Measurements from ENCODE around the gene ZNF436.

ZNF436 gene

DNA sequence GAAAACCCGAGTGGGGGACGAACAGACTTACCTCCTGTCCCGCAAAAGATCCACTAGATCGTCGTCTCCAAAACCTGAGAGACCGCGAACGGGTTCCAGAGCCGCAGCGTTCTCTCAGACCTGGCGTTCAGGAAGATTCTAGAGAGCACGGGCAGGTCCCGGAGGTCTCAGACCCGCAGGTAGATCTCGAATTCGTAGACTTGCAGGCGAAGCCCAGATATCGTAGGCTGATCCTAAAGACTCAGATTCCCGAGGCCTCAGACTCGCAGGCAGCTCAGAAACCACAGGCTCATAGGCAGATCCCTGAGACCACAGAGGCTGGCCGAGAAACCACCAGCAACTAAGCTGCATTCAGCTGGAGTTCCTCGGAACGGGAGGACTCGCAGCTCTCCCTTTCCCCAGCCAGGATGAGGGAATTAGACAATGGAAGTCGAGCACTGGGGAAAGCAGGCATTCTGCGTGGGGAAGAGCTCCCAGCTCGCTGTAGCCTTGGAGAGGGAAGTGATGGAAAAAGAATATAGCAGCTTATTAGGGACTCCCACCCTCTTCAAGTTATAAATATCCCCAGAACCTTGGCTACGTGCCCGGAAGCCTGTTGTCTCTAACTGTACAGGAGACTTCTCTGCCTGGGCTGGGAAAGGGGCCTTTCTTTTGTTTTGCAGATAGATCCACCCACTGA is at the start of gene ZNF436:
Gene ZNF436, minus strand, starts transcription at position 502 of the 679 bp plus-strand sequence. CDS start 1,831 bp downstream, outside the sequence.
- DNase-seq, result no peak

DNA sequence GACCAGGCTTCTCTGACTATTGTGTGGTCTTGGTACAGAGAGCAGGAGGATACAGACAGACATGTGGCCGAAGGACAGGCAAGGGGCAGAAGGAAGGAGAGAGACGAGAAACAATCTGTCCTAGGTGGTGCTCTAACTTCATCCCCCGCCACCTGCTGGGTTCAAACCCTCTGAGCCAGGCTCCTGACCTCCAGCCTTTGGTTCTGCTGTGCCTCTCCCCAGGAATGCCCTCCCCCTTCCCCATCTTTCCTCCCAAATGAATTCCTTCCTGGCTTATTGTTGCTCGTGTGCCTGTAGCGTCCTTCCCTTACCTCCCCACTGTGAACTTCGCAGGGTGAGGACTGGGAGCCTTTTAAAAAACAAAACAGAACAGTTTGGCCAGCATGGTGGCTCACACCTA is 49.5 kb upstream of the ZNF436 start:
- no peak for DNase-seq

DNA sequence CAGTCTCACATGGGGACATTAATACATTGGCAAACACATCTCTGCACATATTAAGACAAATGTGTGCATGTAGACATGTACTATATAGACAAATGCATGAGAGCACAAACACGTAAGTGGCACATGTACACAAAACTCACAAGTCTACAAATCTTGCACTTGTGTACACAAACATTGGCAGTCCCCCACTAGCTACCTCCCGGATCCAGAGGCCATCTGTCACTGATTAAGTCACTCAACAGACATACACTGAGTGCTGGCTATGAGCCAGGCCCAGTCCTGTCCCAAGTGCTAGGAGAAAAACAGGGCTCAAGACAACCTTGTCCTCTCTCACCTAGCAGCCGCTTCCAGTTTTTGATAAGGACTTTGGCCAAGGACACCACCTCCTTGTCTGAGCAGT is 47.9 kb upstream of the ZNF436 start:
- DNase-seq, result no peak

DNA sequence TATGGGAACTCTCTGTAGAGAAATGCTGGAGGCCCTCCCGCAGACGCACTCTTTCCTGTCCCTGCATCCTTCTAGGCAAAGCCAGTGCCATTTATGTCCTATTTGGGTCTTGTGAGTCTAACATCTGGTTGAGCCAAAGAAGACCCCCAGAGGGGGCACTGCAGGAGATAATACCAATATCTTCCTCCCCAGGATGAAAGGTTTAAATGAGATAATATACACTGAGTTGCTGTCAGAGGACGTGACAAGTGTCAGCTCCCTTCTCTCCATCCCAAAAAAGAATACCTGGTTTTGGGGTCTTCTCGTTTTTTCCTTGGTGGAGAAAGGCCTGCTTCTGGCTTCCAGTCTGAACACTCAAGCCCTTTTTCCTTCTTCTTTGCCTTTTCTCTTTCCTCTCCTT is 47.3 kb upstream of the ZNF436 start:
- DNase-seq, result no peak

DNA sequence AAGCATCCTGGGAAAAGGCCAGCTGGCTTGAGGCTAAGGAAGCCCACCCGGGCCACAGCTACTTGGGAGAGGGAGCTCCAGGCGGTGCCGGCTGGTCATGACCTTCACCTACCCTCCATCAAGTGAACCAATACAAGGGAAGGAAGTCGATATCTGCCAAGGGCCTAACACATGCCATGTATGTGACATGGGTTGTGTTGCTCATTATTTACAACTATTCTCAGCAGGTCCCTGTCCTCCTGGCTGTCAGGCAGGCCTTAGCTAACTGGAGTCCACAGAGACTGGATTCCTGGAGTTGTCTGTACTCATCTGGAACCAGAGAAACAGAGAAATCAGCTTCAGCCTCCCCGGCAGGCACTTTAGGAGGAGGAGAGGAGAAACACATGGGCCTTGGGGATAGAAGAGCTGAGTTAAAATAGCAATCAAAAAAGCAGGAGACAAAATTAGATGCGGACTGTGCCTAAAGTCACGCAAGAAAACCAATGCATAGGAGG is 39.2 kb upstream of the ZNF436 start:
- DNase-seq, result no peak

DNA sequence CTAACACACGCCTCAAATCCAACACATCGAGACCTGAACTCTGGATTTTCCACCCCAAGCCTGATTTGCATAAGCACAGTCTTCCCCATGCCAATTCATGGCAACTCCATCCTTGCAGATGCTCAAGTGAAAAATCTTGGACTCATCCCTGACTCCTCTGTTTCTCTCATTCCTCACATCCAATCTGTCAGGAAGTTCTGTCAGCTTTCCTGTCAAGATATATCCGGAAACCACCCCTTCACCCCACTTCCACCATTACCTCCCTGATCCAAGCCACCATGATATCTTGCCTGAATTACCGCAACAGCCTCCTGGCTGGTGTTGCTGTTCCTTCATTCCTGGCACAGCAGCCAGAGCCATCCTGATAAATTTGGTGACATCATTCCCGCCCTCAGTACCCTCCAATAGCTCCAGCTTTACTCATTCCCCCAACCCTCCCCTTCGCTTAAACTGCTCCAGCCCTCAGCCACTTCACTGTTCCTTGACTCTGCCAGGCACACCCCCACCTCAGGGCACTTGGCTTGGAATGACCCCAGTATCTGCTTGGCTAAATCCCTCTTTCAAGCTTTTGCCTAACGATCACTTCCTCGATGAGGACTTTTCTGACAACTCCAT is 37.5 kb upstream of the ZNF436 start:
- no peak for DNase-seq

DNA sequence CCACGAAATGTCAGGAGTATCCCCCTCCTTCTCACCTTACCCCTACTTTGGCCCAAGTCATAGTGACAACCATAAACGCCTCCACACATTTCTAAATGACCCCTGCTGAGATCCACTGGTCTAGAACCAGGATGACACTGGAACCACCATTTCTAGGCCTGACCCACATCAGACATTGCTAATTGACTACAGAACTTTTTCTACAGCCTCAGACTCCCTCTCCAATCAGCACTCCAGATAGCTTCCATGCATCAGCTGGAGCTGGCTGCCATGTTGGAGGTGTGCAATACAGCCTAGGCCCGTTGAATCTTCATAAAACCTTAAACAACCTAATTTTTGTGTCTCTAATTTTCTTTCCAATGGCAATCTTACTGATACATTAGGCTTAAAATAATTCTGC is 36.3 kb upstream of the ZNF436 start:
- no peak for DNase-seq

DNA sequence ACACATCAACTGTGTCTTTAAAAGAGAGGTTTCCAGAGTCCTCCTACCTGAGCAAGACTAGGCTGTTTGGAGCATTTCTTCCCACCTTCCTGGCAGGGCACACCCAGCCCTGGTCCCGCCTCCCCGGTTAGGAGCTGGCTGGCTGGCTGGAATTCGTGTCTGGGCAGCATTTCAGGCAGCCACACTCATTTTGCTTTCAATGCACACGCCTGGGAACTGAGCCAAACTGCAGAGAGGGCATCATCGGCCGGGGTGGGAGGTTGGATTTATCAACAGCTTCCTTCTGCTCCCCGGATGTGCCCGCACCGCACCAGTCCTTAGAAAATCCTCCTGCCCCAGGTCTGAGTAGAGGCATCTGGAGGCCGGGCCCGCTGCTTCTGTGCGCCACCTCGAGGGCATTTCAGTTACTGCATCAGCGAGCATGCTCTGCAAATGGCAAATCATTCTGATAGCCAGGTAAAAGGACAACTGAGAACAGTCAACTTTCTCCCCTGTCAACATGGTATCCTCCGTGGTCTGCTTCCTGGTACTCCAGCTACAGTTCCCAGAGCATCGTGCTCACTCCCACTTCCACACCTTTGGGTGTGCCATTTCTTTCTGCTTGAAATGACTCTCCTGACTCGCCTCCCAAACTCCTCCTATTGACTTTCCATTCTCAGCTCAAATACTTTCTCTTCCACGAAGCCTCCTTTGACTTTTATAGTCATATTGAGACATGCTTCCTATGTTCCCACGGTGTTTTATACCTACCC is 34.3 kb upstream of the ZNF436 start:
- DNase-seq, result peak; percentile 71

DNA sequence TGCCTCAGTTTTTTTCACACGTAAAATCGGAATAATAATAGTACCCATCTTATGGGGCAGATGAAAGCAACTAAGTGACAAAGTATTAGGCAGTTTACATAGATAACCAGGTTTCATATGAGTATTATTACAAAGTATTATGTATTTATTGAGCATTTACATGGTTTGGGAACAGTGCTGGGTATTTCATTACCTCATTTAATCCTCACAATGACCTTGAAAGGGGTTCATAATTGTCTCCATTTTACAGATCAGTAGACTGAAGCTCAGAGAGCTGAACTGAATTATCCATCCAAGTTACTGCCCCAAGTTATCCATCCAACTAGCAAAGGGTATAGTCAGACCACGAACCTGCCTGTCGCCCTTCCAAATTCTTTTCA is 33.7 kb upstream of the ZNF436 start:
- no peak for DNase-seq

DNA sequence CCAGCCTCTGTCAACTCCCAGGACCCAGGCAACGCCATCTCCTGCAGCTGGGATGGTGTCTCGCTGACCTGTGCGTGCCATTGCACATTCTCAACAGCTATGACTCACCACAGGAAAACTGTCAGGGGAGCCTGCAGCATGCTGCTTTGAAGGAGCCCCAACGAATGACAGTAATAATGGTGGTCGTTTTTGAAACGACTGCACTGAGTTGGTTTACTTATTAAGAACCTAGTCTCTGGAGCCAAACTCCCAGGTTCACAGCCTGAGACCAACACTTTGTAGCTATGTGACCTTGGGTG is 33.4 kb upstream of the ZNF436 start:
- DNase-seq, result no peak

DNA sequence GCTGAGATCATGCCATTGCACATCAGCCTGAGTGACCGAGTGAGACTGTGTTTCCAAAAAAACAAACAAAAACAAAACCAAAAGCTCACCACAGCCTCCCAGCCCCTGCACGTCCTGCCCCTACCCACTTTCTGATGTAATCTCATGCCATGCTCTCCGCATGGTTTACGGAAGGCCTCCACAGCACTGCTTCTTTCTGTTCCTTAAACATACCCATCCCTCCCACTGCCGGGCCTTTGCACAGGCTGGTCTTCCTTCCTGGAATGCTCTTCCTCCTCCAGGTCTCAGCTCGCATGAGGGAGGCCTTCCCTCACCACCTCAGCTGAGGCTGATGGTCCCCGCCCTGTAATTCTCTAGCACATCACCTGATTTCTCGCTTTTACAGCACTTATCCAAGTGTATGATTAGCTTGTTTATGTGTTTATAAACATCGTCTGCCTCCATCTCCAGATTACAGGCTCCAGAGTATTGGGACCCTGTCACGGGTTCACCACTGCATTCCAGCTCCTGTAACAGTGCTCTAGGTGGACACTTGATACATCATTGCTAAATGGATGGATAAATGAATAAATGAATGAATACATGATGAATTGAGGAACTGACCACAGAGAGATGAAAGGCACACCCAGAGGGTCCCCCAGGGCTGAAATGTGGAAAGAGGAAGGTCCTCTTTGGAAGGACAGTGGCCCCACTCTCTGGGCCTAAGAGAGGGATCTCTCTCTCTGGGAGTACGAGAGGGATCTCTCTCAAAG is 32.8 kb upstream of the ZNF436 start:
- DNase-seq, result peak; percentile 30

DNA sequence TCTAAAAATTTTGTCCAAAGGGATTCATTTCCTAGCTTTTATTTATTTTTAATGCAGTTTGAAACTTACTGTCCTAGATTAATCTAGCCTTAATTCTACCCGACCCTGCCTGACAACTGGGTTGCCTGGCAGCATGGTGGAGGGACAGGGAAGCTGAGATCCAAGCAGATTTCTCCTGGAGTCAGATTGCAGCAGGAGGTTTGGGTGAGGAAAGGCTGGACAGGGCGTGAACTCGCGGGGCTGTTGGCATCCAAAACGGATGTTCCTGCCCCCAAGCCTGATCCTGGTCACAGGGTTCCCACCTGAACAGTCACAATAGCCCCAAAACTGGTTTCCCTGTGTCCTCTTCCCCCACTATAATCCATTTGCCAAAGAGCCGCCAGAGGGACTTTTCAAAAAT is 31.7 kb upstream of the ZNF436 start:
- DNase-seq, result no peak

DNA sequence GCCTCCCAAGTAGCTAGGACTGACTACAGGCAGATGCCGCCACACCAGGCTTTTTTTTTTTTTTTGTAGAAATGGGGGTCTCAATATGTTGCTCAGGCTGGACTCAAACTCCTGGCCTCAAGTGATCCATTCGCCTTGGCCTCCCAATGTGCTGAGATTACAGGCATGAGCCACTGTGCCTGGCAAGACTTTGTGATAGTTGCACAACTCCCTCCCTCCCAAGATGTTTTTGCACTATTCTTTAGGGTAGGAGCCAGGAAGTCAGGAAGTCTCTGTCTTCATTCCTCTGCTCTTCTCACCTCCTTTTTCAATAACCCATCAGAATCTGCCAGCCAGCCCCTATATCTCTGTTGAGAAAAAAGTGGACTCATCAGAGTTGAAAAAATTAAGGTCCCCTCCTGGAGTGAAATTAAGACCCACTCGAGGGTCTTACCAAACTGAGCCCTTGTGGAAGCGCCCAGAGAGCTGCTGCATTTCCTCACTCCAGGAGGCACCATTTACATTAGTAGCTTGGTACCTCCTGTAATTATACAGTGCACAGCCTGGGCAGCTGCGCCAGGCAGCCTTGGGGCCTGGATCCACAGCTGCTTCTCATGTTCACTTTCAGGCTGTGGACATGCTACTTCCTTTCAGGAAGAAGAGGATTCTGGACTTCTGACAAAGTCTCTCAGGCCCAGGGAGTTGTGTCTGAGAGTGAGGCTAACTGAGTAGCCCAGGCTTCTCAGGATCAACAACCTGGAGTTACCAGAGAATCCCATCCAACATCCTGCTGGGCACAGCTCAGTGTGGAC is 30.9 kb upstream of the ZNF436 start:
- DNase-seq, result no peak

DNA sequence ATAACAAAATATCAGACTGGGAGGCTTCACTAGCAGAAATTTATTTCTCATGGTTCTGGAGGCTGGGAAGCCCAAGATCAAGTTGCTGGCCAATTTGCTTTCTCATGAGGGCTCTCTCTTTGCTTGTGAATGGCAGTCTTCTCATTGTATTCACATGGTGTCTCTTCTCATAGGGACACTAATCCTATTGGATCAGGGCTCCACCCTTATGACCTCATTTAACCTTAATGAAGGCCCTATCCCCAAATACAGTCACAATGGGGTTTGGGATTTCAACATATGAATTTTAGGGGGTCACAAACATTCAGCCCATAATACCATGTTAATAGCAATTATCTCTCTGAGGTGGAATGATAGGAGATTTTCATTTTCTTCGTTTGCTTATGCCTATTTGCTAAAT is 29.6 kb upstream of the ZNF436 start:
- no peak for DNase-seq

DNA sequence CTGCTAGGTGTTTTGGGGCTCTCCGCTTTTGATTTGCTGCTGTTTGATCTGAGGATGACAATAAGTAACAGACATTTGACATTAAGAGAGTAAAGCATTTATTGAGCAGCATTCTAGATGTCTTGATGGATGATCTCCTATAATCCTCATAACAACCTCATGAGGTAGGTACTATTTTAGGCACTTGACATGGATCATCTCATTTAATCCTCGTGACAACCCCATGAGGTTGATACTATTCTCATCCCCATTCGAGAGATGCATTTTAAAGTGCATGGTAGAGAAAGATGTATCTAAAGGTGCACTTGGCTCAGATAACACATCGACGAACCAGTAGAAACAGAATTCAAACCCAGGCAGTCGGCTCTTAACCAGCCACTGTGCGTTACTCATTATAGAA is 28.3 kb upstream of the ZNF436 start:
- no peak for DNase-seq

DNA sequence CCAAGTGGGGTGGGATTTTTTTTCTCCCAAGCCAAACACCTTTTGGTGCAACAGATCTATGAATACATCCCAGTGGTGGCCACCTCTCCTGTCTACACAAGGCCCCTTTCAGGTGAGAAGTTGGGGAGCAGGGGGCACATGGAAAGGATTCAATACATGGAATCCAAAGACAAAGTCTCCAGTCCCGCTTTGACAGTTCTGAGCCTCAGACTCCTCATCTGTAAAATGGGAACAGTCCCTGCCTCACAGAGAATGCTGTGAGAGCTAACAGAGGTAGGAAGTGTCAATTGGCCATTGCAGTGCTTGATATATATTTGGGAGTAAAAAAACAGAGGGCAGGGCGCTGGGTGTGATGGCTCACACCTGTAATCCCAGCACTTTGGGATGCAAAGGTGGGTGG is 26.7 kb upstream of the ZNF436 start:
- DNase-seq, result no peak

DNA sequence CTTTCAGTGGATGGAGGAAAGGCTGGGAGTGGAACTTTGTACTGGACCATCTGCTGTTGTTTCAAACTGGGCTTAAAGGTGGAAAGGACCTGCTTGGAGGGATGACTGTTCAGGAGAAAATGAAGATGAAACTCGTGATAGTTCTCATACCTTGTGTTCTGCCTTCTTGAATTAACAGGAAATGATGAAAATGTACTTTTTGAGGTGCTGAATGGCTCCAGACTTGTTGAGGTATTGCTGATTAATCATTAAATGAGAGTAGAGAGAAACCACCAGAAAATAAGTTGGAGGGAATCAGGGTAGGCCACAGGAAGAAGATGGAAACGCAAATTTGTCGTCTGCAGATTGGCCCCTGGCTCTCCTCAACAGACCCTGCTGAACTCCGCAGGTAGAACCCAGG is 26.2 kb upstream of the ZNF436 start:
- no peak for DNase-seq

DNA sequence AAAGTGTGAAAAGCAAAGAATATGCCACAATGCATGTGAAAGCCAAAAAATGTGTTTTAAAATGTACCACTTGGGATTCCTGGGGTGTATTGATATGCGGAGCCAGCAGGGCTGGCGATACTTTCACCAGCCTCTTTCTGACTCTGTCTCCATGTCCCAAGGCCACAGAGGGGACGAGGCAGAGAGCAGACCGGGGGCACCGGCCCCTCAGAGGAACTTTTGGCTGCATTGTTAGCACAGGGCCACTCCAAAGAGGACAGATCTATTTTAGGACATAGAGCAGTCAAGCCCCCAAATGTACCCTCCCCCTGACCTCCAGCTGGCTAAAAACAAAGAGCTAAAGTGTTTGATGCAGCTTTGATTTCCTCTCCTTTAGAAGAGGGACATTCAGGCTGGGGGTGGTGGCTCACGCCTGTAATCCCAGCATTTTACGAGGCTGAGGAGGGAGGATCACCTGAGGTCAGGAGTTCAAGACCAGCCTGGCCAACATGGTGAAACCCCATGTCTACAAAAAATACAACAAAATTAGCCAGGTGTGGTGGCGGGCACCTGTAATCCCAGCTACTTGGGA is 25.6 kb upstream of the ZNF436 start:
- DNase-seq, result no peak

DNA sequence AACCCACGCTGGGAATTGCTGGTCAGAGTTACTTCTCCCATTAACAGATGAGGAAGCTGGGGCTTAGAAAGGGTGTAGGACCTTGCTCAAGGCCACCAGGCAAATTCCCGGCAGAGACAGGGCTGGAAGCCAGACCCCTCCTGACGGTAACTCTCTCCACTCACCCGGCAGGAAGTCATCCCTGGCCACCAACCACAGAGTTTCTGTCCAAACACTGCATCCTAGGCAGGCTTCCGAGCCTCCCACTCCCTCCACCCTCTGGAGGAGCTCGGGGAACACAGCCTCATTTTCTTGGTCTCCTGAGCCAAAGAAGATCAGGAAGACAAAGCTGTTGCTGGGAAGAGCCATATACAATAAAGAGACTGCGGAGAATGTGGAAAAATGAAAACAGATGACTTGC is 25.0 kb upstream of the ZNF436 start:
- no peak for DNase-seq

DNA sequence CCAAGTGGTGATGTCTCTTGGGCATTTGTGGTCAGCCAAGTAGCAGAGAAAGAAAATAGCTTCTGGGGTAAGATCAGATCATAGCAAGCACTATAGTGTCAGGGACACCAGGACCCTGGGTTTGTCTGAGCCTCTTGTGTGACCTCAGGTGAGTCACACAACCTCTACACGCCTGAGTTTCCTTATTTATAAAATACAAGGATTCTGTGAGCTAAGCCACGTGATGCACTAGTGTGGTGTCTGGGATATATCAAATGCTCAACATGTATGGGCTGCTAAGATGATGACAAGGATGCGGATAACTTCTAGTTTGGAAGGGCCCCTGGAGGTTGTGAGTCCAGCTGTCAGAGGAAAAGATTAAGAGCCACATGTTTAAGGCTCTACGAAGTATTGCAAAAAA is 24.5 kb upstream of the ZNF436 start:
- no peak for DNase-seq

DNA sequence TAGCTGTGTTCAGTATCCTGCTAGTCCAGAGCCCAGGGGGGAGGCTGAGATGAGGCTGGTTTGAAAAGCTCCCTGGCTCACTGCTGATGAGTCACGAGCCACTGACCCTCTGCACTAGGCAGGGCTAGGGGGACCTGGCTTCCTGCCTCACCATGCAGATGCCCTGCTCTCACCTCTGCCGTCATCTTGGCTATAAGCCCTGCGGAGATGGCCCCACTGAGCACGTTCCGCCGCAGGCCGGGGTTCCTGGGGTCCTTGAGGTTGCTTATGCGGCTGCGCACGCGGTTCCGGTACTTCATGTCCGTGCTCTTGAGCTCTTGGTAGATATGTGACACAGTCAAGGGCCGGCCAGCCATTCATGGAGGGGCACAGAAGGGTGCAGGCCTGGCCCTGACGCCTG is 24.1 kb upstream of the ZNF436 start:
- DNase-seq, result no peak

DNA sequence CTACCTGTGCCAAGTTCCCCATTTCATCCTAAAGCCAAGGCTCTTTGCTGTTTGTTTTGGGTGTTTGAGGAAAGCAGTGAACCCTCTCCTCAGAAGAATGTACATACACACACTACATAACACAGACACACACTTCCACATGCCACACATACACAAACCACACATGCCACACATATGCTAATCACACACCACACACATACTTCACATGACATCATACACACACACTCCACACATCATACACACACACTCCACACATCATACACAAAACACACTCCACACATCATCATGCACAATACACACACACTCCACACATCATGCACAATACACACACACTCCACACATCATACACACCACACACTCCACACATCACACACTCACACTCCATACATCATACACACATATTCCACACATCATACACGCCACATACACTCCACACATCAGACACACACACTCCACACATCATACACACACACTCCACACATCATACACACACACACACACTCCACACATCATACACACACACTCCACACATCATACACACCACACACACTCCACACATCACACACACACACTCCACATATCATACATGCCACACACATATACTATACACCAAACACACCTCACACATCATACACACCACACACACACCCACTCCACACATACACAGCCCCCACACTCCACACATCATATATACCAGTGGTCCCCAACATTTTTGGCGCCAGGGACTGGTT is 22.7 kb upstream of the ZNF436 start:
- no peak for DNase-seq
